Adipocyte (in vitro differentiated cells): ENCODE data around the gene CAMKK2.

Experiments used
- DNase-seq: peaks from one replicate; pipeline ENCODE4 v3.0.0-alpha.2; 2015; ENCODE audit warnings: low read depth
- H3K27me3 ChIP-seq: replicated peaks from 2 replicates; pipeline ENCODE4 v1.7.0; 2013; ENCODE audit warnings: mild to moderate bottlenecking, low read length, moderate library complexity; ENCODE audit not compliant: control insufficient read depth, insufficient read depth
- H3K36me3 ChIP-seq: 2 replicates; pipeline ENCODE4 v1.7.0; 2013; ENCODE audit warnings: low read length, mild to moderate bottlenecking, moderate library complexity; ENCODE audit not compliant: control insufficient read depth, insufficient read depth, severe bottlenecking
- H3K4me1 ChIP-seq: 2 replicates; pipeline ENCODE4 v1.7.0; 2013; ENCODE audit warnings: mild to moderate bottlenecking, low read length, moderate library complexity; ENCODE audit not compliant: control insufficient read depth, insufficient read depth
- H3K4me3 ChIP-seq: 2 replicates; pipeline ENCODE4 v1.7.0; 2013; ENCODE audit warnings: mild to moderate bottlenecking, low read length, moderate library complexity
- H3K9ac ChIP-seq: 2 replicates; pipeline ENCODE4 v1.7.0; 2013; ENCODE audit warnings: mild to moderate bottlenecking, low read length, moderate library complexity
- H3K9me3 ChIP-seq: 2 replicates; pipeline ENCODE4 v1.7.0; 2013; ENCODE audit warnings: mild to moderate bottlenecking, low read length, moderate library complexity; ENCODE audit not compliant: control insufficient read depth

CAMKK2 gene

DNA sequence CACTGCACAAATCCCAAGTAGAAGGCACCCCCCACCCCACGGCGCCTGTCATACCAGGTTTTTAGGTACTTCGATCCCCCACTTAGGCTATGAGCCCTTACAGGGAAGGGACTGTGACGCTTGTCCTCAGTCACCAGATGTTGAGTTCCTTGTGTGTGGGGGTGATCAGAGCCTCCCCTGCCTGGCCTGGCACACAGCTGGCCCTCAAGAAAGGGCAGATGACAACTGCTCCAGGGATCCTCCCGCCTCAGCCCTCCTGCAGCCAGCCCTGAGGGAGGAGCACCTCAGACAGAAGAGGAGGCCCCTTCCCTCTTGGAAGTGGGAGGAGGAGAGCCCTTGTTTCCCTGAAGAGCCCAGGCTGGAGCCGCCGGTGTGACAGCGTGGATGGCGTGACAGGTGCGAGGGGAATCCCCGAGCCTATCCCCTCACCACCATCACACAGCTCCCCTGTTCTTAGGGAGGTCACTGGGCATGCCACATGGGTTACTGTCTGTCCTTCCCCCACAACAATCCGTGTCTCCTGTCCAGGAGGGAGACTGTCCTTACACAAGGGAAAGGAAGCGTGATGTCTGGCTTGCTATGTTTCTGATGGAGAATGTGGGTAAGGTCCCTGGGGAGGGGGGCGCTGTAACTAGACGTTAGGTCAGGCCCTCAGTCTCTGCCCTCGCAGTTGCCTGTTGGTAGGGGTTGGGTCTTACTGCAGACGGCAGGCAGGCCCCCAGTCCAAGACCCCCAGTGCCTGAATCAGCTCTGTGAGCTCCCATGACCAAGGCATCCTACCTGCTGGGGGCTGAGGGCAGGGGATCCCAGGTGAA, 55.1 kb downstream of the CAMKK2 start:
- Histone ChIP-seq H3K36me3 (peaks cover 56% of the 10 kb centered on the region), H3K27me3 (no peaks in the 10 kb centered on the region)
- DNase-seq = no peak

DNA sequence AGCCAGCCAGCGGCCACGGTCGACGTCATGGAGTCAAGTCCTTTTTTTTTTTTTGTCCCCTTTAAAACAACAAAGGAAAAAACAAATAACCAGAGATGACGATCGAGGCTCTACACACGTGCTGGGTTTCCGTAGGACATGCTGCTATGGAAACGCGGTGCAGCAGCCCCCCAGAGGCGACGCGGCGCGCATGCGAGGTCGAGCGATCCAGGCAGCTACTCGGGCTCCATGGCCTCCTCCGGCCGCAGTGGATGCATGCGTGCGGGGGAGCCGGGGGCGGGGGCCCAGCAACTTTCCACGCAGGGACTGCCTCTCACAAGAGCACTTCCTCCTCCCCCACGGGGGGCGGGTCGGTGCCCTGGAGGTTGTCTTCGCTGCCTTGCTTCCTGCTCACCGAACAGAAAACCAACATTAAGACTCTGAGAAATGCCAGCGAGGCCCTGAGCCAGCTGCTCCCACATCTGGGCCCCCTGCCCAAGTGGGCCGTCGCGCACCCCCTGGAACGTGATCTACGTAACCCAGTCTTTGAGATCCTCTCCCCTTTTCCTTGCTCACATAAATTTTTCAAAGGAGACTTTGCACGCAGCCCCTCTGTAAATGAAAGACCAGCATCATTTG, 55.9 kb downstream of the CAMKK2 start:
- no peaks in the 10 kb centered on the region for H3K9me3 ChIP-seq
- DNase-seq = peak; percentile 31
- H3K27me3 ChIP-seq = no peaks in the 10 kb centered on the region
- H3K4me1 ChIP-seq = peaks cover 14% of the 10 kb centered on the region
- H3K9ac ChIP-seq = no peak overlapping the region
- no peak overlapping the region for H3K4me3 ChIP-seq
- peaks cover 59% of the 10 kb centered on the region for H3K36me3 ChIP-seq

More for the DNA sequence above, 55.1 kb downstream of the CAMKK2 start:
- Histone ChIP-seq H3K4me3 (no peak overlapping the region), H3K9me3 (no peaks in the 10 kb centered on the region), H3K4me1 (peaks cover 14% of the 10 kb centered on the region), H3K9ac (no peak overlapping the region)

DNA sequence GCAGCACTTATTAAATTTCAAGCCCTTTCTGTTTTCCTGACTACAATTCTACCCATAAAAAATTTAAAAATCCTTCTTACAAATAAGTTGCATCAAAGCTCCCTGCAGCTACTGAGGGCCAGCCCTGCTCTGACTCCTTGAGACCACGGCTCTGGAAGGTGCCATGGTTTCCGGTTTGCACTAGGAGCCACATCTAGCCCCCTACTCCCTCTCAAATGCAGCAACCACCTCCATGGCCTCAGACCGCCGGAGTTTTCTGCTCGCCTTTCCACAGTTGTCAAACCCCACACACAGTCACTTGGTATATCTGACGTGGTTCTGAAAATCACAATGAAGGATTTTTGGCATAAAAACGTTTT, 56.5 kb downstream of the CAMKK2 start:
- Histone ChIP-seq H3K36me3 (peaks cover 56% of the 10 kb centered on the region), H3K4me1 (peaks cover 14% of the 10 kb centered on the region), H3K9ac (no peak overlapping the region), H3K4me3 (no peak overlapping the region), H3K27me3 (no peaks in the 10 kb centered on the region), H3K9me3 (no peaks in the 10 kb centered on the region)
- DNase-seq = no peak

DNA sequence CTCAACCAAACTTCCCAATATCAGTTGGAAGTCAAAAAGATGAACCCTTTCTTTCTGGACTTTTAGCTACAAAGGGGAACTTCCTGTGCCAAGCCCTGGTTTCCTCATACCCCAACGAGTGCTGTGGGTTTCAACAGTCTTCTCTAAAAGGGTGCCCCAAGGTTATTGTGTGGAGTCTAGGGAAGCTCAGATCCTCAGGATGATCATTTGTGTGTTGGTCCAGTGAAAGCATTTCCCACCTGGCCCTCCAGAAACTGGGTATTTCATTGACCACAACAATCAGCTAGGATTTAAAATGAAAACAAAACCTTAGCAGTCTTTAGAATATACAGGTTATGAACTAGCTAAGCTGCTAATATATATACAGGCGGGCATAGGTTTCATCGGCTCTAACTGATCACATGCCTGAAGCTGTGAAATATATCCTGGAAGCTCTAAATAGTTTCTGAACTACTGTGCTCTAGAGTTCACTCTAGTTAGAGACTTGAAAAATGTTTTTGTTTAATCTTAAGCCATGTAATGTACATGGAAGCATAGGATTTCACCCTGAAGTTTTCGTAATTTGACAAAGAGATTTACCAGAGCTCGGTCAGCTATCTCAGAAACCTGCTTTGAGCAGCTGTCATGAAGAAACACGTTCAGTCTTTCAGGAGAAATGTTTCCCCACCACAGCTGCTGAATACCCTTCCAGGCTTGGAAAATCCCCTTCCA, 57.0 kb downstream of the CAMKK2 start:
- no peaks in the 10 kb centered on the region for H3K27me3 ChIP-seq
- H3K36me3 ChIP-seq = peaks cover 50% of the 10 kb centered on the region
- no peak for DNase-seq

DNA sequence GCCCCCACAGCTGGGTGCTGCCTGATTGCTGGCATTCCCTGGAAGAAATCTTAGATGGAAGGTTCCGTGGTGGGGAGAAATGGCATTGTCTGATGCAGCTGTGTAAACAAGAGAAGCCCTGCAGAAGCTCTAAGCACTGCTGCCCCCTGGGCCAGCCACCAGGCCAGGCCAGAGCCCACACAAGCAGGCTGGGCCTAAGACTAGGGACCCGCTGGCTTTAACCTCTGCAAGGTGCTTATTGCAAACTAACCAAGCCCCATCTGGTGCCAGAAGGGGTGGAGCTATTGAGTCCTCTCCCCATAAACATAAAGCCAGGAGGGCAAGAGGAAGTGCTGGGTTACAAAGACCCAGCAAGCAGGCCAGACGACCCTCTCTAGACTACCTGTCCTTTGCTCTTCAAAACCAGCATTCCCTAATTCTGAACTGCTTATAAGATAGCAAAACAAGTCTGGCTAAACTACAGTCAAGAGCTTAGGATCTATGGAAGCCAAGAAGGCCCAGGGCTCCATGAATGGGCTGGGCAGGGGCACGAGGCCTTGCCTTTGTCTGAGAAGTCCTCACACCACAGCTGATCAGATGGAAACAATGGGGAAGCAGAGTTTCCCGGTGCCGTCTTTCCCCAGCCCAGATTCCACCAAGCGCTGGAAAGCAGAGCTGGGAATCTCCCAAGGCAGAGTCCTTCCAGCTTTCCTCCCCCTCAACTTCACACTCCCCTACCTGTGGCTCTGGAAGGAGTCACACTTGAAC, 57.7 kb downstream of the CAMKK2 start:
- H3K9me3 ChIP-seq = no peaks in the 10 kb centered on the region
- no peak overlapping the region for H3K4me3 ChIP-seq
- peaks cover 43% of the 10 kb centered on the region for H3K36me3 ChIP-seq
- H3K4me1 ChIP-seq = peaks cover 14% of the 10 kb centered on the region
- DNase-seq = no peak
- H3K27me3 ChIP-seq = no peaks in the 10 kb centered on the region
- H3K9ac ChIP-seq = no peak overlapping the region

More for the DNA sequence above, 57.0 kb downstream of the CAMKK2 start:
- Histone ChIP-seq H3K9ac (no peak overlapping the region), H3K4me3 (no peak overlapping the region), H3K9me3 (no peaks in the 10 kb centered on the region), H3K4me1 (peaks cover 14% of the 10 kb centered on the region)

DNA sequence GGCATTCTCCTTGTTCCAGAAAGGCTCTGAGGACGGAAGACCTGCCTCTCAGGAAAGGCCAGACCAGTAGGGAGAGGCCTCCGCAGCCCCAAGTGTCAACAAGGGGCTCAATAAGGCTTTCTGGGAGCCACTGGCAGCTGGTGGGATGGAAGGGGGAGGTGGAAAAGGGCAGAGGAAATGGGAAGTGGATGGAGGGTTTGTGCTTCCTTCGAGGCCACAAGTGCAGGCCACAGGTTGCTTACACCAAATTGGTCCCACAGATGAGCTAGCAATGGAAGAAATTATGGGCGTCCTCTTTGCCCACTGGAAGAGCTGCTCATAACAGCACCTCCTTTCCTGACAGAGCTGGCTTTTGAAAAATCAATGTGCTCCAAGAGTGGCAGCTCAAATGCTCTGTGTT, 58.4 kb downstream of the CAMKK2 start:
- H3K9me3 ChIP-seq = no peaks in the 10 kb centered on the region
- H3K4me3 ChIP-seq = no peak overlapping the region
- no peak for DNase-seq
- peaks cover 41% of the 10 kb centered on the region for H3K36me3 ChIP-seq
- no peaks in the 10 kb centered on the region for H3K27me3 ChIP-seq
- H3K4me1 ChIP-seq = peaks cover 14% of the 10 kb centered on the region
- H3K9ac ChIP-seq = no peak overlapping the region

DNA sequence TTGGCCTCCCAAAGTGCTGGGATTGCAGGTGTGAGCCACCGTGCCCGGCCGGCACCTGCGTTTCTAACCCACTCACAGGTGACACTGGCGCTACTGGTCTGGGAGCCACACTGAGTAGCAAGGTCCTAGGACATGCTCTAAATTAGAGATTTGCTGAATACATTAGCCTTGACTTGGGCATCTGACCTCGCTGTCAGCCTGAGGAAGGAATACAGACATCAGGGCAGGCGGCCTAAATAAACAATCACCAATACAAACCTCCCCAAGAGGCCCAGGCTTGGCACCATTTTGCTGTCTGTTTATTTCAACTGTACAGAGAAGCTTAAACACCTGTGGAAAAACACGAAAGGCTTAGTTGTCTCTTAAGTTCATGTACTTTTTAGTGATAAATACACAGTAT, 59.1 kb downstream of the CAMKK2 start:
- peaks cover 43% of the 10 kb centered on the region for H3K36me3 ChIP-seq
- no peaks in the 10 kb centered on the region for H3K27me3 ChIP-seq
- no peak overlapping the region for H3K9ac ChIP-seq
- no peak for DNase-seq
- no peaks in the 10 kb centered on the region for H3K9me3 ChIP-seq
- H3K4me3 ChIP-seq = no peak overlapping the region
- peaks cover 14% of the 10 kb centered on the region for H3K4me1 ChIP-seq

DNA sequence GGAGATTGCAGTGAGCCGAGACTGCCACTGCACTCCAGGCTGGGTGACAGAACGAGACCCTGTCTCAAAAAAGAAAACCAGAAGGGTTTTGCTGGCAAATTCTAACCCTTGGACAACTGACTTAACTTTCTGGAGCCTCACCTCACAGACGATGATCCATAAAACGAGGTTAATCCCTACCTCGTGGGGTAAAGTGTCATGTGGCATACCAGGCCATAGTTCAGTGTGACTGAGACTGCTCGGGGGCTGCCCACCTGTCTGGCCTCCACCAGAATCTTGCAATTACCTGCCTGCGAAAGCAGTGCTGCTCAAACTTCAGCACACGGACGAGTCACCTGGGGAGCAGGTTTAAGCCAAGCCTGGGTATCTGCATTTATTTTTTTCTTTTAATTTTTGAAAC, 59.7 kb downstream of the CAMKK2 start:
- DNase-seq = no peak
- Histone ChIP-seq H3K27me3 (no peaks in the 10 kb centered on the region), H3K9ac (no peak overlapping the region), H3K36me3 (peaks cover 43% of the 10 kb centered on the region), H3K4me1 (peaks cover 14% of the 10 kb centered on the region), H3K4me3 (no peak overlapping the region), H3K9me3 (no peaks in the 10 kb centered on the region)

DNA sequence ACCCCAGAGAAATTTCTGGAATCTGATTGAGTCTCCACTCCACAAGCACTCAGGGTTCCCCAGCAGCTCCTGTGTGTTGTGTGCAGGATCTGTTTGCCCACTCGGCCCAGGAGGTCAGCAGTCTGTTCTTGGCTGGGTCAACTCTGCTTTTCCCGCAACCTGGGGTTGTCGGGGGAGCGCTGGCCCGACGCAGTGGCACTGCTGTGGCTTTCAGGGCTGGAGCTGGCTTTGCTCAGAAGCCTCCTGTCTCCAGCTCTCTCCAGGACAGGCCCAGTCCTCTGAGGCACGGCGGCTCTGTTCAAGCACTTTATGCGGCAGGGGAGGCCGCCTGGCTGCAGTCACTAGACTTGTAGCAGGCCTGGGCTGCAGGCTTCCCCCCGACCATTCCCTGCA, 62.9 kb downstream of the CAMKK2 start:
- no peak overlapping the region for H3K9ac ChIP-seq
- no peak for DNase-seq
- H3K4me3 ChIP-seq = no peak overlapping the region
- no peaks in the 10 kb centered on the region for H3K9me3 ChIP-seq
- H3K4me1 ChIP-seq = no peaks in the 10 kb centered on the region
- peaks cover 37% of the 10 kb centered on the region for H3K36me3 ChIP-seq
- no peaks in the 10 kb centered on the region for H3K27me3 ChIP-seq

DNA sequence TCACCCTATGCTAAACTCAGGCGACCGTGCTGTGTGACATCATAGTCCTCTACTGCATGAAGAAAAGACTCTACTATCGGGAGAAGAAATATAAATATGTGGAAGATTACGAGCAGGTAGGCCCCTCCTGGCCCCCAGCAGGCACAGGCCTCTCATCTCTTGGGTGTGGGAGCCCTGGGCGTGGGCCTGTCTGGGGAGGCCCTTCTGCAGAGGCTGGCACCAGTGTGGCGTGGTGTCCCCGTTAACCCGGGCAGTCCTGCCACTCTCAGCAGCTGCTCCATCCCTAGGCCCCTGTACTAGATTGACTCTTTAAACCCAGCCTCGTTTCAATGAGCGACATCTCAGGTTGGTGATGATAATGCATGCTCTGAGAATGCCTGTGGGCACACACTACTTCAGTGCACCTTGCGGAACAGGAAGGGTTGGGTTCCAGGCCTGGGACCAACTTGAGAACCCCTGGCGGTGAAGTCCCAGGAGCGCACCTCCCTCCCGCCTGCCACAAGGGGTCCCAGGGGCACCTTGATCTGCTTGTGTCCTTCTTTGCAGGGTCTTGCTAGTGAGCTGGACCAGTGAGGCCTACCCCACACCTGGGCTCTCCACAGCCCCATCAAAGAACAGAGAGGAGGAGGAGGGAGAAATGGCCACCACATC, 63.4 kb downstream of the CAMKK2 start:
- Histone ChIP-seq H3K36me3 (peaks cover 38% of the 10 kb centered on the region), H3K9ac (no peak overlapping the region), H3K4me1 (no peaks in the 10 kb centered on the region), H3K4me3 (no peak overlapping the region), H3K27me3 (no peaks in the 10 kb centered on the region), H3K9me3 (no peaks in the 10 kb centered on the region)
- no peak for DNase-seq
